NCI-H1930 (cell line): ENCODE results near the gene C19orf33.
A peak's percentile ranks its signal among the peaks of the same experiment; 100 is the strongest.
"Not testable (repeated sequence)": the region's sequence is repeated elsewhere in the genome, so short reads cannot be mapped to it uniquely, and the experiment has no call there.

Experiments used
- DNase-seq, 2 experiments: peaks; one replicate each; lab custom pipeline; 2025; lab: John Stamatoyannopoulos, UW

Gene C19orf33

GRCh38 chr19:38309615-38310278 is 5.7 kb downstream of the C19orf33 start:
- no peak for DNase-seq

DNA sequence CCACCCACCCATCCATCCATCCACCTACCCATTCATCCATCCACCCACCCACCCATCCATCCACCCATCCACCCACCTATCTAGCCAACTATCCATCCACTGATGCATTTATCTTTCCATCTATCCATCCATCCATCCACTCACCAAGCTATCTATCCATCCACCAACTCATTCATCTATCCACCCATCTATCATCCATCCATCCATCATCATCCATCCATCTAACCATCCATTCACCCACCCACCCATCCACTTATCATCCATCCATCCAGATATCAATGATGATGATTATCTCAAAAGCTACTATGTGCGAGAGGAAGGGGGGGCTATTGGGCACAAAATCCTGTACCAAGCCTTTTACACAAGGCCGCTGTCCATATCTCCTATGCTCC is 6.2 kb downstream of the C19orf33 start:
- DNase-seq = no peak

- DNase-seq = no peak
Observed at GRCh38 chr19:38310986-38311385, 6.9 kb downstream of the C19orf33 start.

GRCh38 chr19:38315657-38316476 is 11.8 kb downstream of the C19orf33 start, which contains the start of gene YIF1B:
Gene YIF1B (minus strand): TSS chr19:38315947. CDS start chr19:38315917, 30 bp downstream.
- peak; percentile 98 to 99 for DNase-seq

- no peak for DNase-seq
Observed at GRCh38 chr19:38316477-38317067, 12.5 kb downstream of the C19orf33 start.

GRCh38 chr19:38317104-38317612 is 13.1 kb downstream of the C19orf33 start:
- no peak for DNase-seq

- no peak for DNase-seq
Observed at GRCh38 chr19:38318660-38319059, 14.6 kb downstream of the C19orf33 start.

- DNase-seq = peak in 1 of 2 experiments; percentile 64
Observed at GRCh38 chr19:38319421-38320258, 15.6 kb downstream of the C19orf33 start, which contains the start of gene KCNK6. Gene KCNK6 (plus strand): TSS chr19:38319845. CDS start chr19:38319951, 106 bp downstream.

GRCh38 chr19:38320969-38321339 is 16.9 kb downstream of the C19orf33 start:
- DNase-seq = no peak

GRCh38 chr19:38321646-38322196 is 17.7 kb downstream of the C19orf33 start:
- no peak for DNase-seq

GRCh38 chr19:38323291-38323690 is 19.2 kb downstream of the C19orf33 start:
- DNase-seq = no peak

- DNase-seq = no peak
Observed at GRCh38 chr19:38324431-38324830, 20.4 kb downstream of the C19orf33 start.

- DNase-seq = no peak
Observed at GRCh38 chr19:38326591-38326990, 22.5 kb downstream of the C19orf33 start.

- DNase-seq = no peak
Observed at GRCh38 chr19:38329651-38330050, 25.6 kb downstream of the C19orf33 start.

- DNase-seq = no peak
Observed at GRCh38 chr19:38331728-38332127, 27.7 kb downstream of the C19orf33 start.

DNA sequence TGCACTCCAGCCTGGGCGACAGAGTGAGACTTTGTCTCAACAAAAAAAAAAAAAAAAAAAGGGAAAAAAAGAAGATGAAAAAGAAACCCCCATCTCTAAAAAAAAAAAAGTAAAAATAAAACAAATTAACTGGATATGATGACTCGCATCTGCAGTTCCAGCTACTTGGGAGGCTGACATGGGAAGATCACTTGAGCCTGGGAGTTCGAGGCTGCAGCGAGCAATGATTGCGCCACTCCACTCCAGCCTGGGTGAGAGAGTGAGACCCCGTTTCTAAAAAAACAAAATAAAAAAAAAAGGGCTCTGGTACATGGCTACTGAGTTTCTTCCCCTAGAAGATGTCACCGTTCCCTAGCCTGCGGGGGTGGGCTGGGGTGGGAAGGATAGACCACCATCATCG is 29.2 kb downstream of the C19orf33 start:
- no peak for DNase-seq

- DNase-seq = peak; percentile 94
Observed at GRCh38 chr19:38335949-38336637, 32.0 kb downstream of the C19orf33 start.

DNA sequence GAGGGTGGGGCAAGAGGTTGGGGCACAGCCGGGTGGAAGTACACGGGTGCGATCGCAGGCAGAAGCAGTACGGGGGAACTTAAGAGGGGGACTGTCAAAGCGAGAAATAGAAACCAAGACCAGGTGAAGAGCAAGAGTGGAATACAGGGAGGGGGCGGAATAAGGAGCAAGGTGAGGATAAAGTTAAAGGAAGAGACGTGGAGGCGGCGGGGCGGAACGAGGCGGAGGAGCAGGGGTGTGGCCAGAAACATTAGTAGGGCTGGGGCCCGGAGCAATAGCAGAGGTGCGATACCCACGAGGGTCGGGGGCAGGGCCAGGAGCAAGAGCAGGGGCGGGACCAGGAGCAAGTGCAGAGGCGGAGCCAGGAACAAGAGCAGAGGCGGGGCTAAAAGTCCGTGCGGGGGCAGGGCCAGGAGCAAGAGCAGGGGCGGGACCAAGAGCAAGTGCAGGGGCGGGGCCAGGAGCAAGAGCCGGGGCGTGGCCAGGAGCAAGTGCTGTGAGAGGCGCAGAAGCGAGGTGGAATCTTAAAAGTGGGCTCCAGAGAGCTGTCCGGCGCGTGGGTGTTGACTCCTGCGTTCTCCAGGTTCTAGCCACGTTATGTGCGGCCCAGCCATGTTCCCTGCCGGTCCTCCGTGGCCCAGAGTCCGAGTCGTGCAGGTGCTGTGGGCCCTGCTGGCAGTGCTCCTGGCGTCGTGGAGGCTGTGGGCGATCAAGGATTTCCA is 32.7 kb downstream of the C19orf33 start:
- DNase-seq = peak; percentile 88 to 89

DNA sequence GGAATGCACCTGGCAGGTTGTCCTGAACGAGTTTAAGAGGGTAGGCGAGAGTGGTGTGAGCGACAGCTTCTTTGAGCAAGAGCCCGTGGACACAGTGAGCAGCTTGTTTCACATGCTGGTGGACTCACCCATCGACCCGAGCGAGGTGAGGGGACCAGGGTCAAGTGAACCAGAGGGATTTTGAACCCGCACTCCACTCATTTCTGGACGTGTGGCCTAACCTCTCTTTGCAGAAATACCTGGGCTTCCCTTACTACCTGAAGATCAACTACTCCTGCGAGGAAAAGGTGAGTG is 33.3 kb downstream of the C19orf33 start:
- DNase-seq = no peak

- DNase-seq = not testable (repeated sequence)
Observed at GRCh38 chr19:38339011-38339410, 35.0 kb downstream of the C19orf33 start.
